Globus pallidus (tissue), 1 donor: Measurements from ENCODE around the gene MATN1.
A peak's percentile ranks its signal among the peaks of the same experiment; 100 is the strongest.

ENCODE experiments used
- DNase-seq: peaks from one replicate; pipeline ENCODE4 v3.0.0-alpha.2; 2015; ENCODE audit warnings: low spot score

The MATN1 gene

GRCh38 chr1:30731109-30731805 is 7.9 kb upstream of the MATN1 start:
- no peak for DNase-seq

DNA sequence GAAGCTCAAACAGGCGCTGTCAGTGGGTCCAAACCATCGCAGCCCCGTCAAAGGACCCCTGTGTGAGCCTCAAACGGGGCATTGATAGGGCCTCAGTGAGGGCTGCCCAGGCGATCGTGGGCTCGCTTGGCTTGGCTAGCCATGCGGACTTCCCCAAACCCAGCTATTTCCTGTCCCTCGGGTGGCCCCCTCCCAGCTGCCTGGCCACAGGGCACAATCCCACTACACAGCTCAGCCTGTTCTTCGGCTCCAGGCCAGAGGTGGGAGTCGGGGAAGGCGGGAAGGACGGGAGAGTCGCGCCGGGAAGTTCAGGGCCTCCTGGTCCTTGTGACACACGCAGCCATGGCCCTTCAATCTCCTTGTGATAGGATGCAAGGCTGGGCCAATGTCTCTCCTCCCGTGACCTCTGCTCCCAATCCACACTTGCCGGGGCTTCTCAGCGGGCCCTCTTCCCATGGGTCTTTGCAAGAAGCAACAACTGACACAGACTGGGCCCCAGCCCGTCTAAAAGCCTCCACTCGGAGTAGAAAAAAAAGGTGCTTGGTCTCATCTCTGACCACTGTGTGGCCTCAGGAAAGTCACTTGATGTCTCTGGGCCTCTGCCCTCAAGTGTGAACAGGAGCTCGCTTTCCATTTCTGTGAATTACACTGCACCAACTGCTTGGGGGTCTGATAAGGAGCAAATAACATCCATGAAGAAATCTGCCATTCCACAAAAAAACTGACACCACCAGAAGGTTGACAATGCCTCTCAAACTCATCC is 7.1 kb upstream of the MATN1 start:
- no peak for DNase-seq

DNA sequence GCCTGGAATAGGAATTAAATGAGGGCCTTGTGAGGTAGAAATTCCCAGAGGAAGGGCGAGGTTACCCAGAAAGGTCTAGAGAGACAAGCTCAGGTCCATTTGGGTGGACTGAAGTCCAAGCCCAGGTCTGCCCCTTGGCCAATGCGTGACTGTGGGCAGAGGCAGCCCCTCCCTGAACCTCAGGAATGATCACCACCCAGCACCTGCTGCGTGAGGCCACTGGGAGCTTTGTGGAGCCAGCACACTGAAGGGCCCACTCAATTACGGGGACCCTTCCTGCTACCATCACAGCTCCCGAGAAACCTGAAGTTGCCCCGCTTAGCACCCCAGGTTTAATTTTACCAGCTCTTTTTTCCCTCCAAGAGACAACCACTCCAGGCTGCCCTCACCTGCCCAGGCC is 6.5 kb upstream of the MATN1 start:
- DNase-seq = no peak

DNA sequence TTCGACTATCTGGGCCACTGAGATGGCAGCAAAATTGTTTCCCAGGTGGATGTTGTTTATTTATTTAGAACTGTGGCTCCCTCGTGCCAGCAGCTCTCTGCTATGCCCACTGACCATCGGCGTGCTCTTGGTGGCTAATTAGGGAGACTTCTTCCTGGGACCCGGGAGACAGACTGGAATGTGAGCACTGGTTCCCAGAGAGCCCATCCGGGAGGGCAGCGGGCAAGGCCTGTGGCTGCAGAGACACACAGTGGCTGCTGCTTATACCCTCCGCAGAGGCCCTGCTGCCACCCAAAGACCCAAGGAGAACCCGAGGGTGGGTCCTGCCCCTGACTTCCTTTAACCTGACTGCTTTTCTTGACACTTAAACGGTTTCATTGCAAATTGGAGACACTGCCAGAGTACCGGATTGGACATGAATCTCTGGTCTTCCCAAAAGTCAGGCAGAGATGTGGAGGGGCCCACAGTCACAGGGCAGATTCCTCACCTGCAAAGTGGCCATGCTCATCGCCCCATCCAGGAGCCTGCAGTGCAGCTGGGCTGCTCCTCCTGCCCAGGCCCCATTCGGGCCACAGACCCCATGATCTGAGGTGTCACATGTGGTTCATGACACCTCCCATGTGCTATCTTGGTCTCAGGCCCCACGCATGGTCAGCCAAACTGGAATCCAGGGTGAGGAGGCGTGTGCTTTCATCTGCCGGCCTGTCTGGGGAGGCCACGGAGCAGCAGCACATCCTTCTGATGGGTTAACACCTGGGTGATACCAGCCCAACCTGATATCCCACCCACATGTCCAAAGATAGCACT is 5.7 kb upstream of the MATN1 start:
- DNase-seq = no peak

DNA sequence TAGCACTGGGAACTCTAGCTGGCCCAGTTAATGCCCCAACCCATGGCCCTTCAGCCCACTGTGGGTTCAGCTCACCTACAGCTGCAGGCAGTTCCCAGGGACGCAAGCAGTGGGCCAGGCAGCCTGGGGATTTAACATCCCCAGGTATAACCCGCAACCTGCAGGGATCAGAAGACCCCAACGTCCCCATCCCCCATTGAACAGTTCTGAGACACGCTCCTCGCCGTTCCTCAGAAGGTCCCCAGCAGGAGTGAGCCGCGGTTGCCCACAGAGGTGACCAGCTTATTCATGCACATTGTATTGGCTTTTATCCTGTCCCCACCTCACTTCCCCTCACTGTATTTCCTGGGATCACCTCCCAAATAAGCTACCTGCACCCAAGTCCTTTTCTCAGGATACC is 5.0 kb upstream of the MATN1 start:
- DNase-seq = no peak

- no peak for DNase-seq
Observed at GRCh38 chr1:30727824-30728223, 4.4 kb upstream of the MATN1 start.

GRCh38 chr1:30726773-30727684 is 3.6 kb upstream of the MATN1 start:
- no peak for DNase-seq

DNA sequence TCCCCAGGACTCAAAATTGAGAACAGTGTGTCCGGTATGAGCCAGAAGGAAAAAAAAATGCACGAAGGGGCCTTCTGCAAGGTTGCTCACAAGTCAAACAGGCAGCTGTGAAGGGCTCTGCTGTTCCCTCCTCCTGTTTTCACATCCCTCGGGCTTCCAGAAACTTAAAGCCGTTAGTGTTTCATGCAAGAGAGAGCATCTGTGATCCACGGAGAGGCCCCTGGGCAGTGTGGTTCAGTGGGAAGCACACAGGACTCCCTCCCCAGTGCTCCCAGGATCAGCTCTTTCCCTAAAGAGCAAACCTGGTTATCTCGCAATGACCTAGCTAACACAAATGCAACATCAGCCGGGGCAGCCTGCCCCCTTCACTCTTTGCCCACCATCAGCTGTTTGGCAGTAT is 2.9 kb upstream of the MATN1 start:
- DNase-seq = no peak

DNA sequence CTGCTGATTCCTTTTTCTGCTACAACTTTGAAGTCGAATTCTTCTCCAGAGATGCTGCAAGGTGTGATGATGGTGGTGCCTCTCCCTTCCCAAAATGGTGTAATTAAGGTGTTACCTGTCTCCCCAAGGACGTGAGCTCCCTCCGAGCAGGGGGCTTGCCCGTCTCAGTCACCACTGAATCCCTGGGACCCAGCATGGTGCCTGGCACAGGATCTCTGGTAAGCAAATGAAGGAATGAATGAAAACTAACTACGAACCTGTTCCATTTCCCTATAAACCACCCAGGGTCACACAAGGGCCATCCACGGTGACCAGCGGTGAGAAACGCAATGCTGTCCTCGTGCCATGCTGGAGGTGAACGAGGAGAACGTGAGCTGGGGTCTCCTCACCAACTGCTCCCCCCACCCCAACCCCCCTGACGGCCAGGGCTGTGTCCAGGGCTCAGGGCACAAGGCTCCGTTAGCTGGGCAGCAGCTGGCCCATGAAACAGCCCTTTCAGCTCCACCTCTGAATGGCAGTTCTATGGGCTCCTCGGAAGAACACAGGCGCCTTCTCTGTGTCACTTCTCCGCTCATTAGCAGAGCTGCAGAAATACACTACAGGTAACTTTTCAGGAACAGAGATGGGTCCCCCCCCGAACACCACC is 2.2 kb upstream of the MATN1 start:
- DNase-seq = peak; percentile 82

DNA sequence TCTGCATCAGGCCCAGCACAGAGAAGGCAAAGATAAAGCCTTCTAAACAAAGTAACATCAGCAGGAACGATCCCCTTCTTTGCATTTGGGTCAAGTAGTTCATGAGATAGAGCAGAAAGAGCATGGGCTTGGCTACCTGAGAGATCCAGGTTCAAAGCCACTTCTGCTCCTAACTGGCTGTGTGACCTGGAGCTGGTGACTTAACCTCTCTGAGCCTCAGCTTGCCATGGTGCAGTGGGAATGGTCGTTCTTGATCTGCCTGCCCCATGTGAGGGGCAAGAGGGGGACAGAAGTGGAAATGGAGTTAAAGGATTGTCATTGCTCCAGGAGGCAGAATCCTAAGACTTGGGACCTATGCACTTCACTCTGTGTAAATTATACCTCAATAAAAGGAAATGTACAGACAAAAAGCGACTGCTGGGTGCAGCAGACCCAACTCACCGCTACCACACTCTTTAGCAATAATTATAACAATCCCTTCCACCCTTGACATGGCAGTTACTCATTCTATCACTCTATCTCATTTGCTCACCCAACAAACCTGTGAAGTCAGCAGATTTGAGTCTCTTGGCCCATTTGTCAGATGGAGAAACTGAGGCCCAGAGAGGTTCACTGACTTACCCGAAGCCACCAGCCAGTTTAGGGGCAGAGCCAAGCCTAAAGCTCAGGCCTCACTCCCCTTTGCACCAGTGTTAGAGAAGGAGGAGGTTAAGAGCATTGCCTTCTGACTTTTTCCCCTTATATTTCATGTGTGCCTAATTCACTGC is 1.5 kb upstream of the MATN1 start:
- no peak for DNase-seq

- no peak for DNase-seq
Observed at GRCh38 chr1:30724175-30724574, 790 bp upstream of the MATN1 start.

DNA sequence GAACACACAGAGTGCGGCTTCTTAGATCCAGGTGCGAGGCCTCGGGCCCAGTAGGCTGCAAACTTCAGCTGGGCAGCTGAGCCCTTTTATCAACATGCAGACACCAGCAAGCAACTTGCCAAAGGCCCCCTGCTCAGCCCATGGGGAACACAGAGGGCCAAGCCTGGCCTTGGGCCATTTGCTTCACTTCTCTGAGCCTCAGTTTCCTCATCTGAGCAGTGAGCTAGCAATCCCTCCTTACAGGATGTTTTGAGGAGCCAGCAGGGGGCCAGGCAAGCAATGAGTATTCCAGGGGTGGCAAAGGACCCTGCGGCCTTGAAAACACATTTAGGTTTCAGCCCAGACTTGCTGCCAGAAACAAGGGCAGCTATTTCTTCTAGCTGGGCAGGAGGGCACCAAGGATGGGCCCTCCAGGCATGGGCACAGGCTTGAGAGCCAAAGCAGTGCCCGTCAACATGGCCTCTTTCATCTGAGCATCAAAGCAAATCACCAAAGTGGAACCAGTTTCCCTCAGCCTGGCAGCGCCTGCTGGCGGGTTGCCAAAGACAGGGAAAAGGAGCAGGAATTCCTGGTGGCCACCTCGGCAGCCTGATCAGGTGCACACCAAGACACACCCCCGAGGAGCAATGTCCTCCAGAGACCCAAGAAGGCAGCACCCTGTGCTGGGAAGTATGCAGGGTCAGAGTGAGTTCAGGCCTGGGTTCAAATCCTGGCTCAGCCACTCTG is 1.4 kb downstream of the MATN1 start:
- no peak for DNase-seq

DNA sequence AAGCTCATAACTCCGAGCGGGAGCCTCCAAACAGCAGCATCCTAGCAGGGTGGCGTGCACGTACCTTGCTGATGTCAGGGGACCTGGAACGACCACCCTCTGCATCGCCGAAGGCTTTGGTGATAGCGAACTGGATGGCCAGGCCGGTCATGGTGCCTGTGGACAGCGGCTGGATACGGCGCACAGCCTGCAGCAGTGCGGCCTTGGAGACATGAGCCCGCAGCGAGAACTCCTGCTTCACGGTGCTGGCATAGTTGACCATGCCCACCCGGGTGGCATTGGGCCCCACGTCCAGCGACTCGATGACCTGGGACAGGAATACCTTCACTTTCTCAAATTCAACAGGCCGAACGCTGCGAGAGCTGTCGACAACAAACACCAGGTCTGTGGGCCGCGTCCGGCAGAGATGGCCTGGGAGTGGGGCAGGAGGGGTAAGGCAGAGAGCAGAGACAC is 2.0 kb downstream of the MATN1 start:
- DNase-seq = no peak

- DNase-seq = no peak
Observed at GRCh38 chr1:30720271-30721223, 2.8 kb downstream of the MATN1 start.

DNA sequence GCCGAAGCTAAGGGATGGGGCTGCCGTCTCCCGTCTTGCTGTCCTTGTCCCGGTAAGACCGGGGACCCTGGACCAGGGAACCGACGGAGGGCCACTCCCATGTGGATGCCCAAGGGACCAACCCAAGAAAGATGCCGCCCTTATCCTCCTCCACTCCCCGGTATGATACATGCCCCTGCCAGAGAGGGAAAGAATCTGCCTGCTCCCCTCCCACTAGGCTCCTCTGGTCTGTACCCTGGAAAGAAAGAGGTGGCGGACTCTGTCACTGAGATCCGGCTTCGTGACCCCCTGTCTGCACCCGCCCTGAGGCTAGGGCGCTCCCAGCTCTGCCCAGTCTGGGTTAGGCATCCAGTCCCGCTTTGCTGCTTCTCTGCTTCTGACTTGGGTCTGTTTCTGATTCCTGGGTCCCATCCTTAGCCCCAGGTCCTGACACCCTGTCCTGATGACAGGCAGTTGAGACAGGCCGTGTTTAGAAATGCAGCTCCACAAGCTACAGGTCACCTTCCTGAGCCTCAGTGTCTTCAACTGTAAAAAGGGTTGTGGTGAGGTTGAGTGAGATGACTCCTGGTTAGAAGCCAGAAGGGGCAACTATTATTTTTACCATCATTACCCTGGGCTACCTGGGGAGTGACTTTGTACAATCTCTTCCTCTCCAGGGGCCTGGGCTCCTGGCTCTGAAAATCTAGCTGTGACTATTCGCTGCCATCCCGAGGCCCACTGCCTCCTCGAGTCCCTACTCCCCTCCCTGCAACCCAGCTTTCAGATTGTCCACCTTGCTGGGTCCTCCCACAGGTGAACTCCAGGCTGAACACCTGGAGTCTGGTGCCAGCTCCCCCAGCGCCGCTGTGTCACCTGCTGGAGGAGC is 3.7 kb downstream of the MATN1 start:
- no peak for DNase-seq

DNA sequence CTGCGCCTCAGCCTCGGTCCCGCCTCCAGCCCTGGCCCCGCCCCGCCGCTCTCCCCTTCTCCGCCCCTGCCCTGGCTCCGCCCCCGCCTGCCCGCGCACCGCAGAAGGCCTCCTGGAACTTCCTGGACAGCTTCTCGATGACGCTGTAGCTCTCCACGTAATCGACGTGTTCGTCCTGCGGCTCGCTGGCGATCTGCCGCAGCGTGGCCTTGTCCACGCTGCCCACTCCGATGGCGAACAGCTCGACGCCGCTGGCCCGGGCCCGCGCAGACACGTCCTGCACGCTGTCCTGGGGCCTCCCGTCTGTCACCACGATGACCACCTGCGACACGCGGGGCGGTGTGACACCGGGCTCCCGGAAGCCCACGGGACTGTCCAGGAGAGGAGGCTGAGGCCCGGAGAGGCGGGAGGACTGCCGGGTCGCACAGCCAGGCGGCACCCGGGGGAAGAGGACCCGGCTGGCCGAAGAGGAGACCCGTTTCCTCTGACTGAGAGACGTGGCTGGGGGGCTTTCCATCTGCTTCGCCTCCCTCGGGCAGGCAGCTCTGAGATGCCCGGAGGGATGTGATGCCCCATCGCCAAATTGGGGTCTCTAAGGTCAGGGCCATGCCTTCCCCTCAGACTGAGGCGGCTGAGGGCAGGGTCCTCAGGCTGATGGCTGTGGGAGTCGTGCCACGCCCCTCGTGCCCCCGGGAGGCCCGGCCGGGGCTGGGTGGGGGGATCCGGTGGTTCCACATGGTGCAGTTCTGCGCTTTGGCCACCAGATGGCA is 4.6 kb downstream of the MATN1 start:
- peak; percentile 90 for DNase-seq
